ENCODE data around the gene ACE. TPM values are rescaled to one million over a fixed set of nuclear protein-coding genes. Genes with fewer than 3 reads are reported as not detected.

The ACE gene
- total RNA-seq, 1 experiment from 2014 or later = 9.1 TPM

GRCh38 chr17:63440127-63440769 is 36.6 kb upstream of the ACE start:
- CTCF ChIA-PET = interaction anchor here (0.6 to 1.5 kb wide), 4 partner anchors 15 to 172 kb away, joined by 3 to 8 read pairs (median 3); no protein-coding TSS in a partner anchor

GRCh38 chr17:63440770-63441335 is 36.0 kb upstream of the ACE start:
- no peak overlapping the region for H3K4me3 ChIP-seq (ENCODE audit: low read length)
- peaks cover 42% of the 10 kb centered on the region for H3K4me1 ChIP-seq (ENCODE audit: insufficient read depth, low read length)
- TF ChIP-seq EZH2phosphoT487 (IDR thresholded peaks at IDR 0.05; ENCODE audit: borderline replicate concordance, low read length) (no peak), EZH2 (IDR thresholded peaks at IDR 0.05; ENCODE audit: low read length, unreplicated experiment) (no peak)
- TF ChIP-seq, protein P1, sequence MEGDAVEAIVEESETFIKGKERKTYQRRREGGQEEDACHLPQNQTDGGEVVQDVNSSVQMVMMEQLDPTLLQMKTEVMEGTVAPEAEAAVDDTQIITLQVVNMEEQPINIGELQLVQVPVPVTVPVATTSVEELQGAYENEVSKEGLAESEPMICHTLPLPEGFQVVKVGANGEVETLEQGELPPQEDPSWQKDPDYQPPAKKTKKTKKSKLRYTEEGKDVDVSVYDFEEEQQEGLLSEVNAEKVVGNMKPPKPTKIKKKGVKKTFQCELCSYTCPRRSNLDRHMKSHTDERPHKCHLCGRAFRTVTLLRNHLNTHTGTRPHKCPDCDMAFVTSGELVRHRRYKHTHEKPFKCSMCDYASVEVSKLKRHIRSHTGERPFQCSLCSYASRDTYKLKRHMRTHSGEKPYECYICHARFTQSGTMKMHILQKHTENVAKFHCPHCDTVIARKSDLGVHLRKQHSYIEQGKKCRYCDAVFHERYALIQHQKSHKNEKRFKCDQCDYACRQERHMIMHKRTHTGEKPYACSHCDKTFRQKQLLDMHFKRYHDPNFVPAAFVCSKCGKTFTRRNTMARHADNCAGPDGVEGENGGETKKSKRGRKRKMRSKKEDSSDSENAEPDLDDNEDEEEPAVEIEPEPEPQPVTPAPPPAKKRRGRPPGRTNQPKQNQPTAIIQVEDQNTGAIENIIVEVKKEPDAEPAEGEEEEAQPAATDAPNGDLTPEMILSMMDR (conservative IDR thresholded peaks at IDR 0.05; ENCODE audit: low read depth, low read length) = no peak
- ChIA-PET CTCF (interaction anchor here (1.5 kb wide), 1 partner anchor 171 kb away, joined by 8 read pairs; no protein-coding TSS in a partner anchor), POLR2A (ENCODE audit: unreplicated experiment) (interaction anchor here (0.7 kb wide), 1 partner anchor 38 kb away, joined by 6 read pairs; no protein-coding TSS in a partner anchor)
- no peak for ATAC-seq
- H3K9me3 ChIP-seq (ENCODE audit: low read length) = no peaks in the 10 kb centered on the region
- no peak overlapping the region for H3K9ac ChIP-seq (ENCODE audit: low read length)
- BruUV-seq (replicated peaks) = no TSS peak
- no peak overlapping the region for H2AFZ ChIP-seq (ENCODE audit: low read length)
- no peaks in the 10 kb centered on the region for H4K20me1 ChIP-seq (ENCODE audit: low read length)
- DNase-seq = no peak
- H3K36me3 ChIP-seq (ENCODE audit: low read depth, low read length) = no peaks in the 10 kb centered on the region
- H3K27me3 ChIP-seq (ENCODE audit: low read length) = no peaks in the 10 kb centered on the region
- H3F3A ChIP-seq (ENCODE audit: low read length, unreplicated experiment) = peaks cover 4% of the 10 kb centered on the region
- H3K4me2 ChIP-seq (ENCODE audit: low read length) = no peak overlapping the region
- peaks cover 94% of the 10 kb centered on the region for H3K79me2 ChIP-seq (ENCODE audit: low read length)
- peak overlapping the region; percentile 66; the same call in 1 of the 2 replicates for H3K27ac ChIP-seq (ENCODE audit: low read length)
- intact Hi-C loops (cut with micrococcal nuclease) = no loop called here
- H3K9me2 ChIP-seq (replicated peaks; ENCODE audit: low read length) = no peaks in the 10 kb centered on the region

More at GRCh38 chr17:63440127-63440769, 36.6 kb upstream of the ACE start:
- DNase-seq (no peak), ATAC-seq (no peak; the same call in 1 of the 2 replicates)
- no peak overlapping the region for H2AFZ ChIP-seq (ENCODE audit: low read length)
- H3K4me3 ChIP-seq (ENCODE audit: low read length) = peak overlapping the region; percentile 21; the same call in 1 of the 2 replicates
- peaks cover 88% of the 10 kb centered on the region for H3K79me2 ChIP-seq (ENCODE audit: low read length)
- peaks cover 4% of the 10 kb centered on the region for H3F3A ChIP-seq (ENCODE audit: low read length, unreplicated experiment)
- peak overlapping the region; percentile 66 for H3K27ac ChIP-seq (ENCODE audit: low read length)
- no peaks in the 10 kb centered on the region for H3K36me3 ChIP-seq (ENCODE audit: low read depth, low read length)
- no peaks in the 10 kb centered on the region for H4K20me1 ChIP-seq (ENCODE audit: low read length)
- peak overlapping the region; percentile 7; the same call in 1 of the 2 replicates for H3K9ac ChIP-seq (ENCODE audit: low read length)
- intact Hi-C loops (cut with micrococcal nuclease) = no loop called here
- no peaks in the 10 kb centered on the region for H3K27me3 ChIP-seq (ENCODE audit: low read length)
- peaks cover 47% of the 10 kb centered on the region for H3K4me1 ChIP-seq (ENCODE audit: insufficient read depth, low read length)
- H3K9me2 ChIP-seq (replicated peaks; ENCODE audit: low read length) = no peaks in the 10 kb centered on the region
- BruUV-seq (replicated peaks) = no TSS peak
- peak overlapping the region; percentile 51 for H3K4me2 ChIP-seq (ENCODE audit: low read length)
- no peaks in the 10 kb centered on the region for H3K9me3 ChIP-seq (ENCODE audit: low read length)
- no peak for TF ChIP-seq EZH2phosphoT487 (IDR thresholded peaks at IDR 0.05; ENCODE audit: borderline replicate concordance, low read length)
- TF ChIP-seq, protein P1 (conservative IDR thresholded peaks at IDR 0.05; ENCODE audit: low read depth, low read length) = no peak
- POLR2A ChIA-PET (ENCODE audit: unreplicated experiment) = interaction anchor here (0.6 kb wide), 1 partner anchor 12 kb away, joined by 4 read pairs; no protein-coding TSS in a partner anchor

GRCh38 chr17:63441654-63442053 is 35.2 kb upstream of the ACE start:
- intact Hi-C loops (cut with micrococcal nuclease) = no loop called here
- CTCF ChIA-PET = no interaction called here
- peaks cover 4% of the 10 kb centered on the region for H3F3A ChIP-seq (ENCODE audit: low read length, unreplicated experiment)

More at GRCh38 chr17:63441654-63442053, 35.2 kb upstream of the ACE start:
- Histone ChIP-seq H3K27ac (ENCODE audit: low read length) (no peak overlapping the region), H3K9ac (ENCODE audit: low read length) (no peak overlapping the region), H2AFZ (ENCODE audit: low read length) (no peak overlapping the region), H3K4me2 (ENCODE audit: low read length) (no peak overlapping the region), H3K9me3 (ENCODE audit: low read length) (no peaks in the 10 kb centered on the region), H3K4me3 (ENCODE audit: low read length) (no peak overlapping the region), H3K36me3 (ENCODE audit: low read depth, low read length) (no peaks in the 10 kb centered on the region), H3K9me2 (replicated peaks; ENCODE audit: low read length) (no peaks in the 10 kb centered on the region), H3K79me2 (ENCODE audit: low read length) (peaks cover 91% of the 10 kb centered on the region), H4K20me1 (ENCODE audit: low read length) (no peaks in the 10 kb centered on the region), H3K27me3 (ENCODE audit: low read length) (no peaks in the 10 kb centered on the region), H3K4me1 (ENCODE audit: insufficient read depth, low read length) (peaks cover 38% of the 10 kb centered on the region)
- no peak for ATAC-seq
- no TSS peak for BruUV-seq (replicated peaks)
- POLR2A ChIA-PET (ENCODE audit: unreplicated experiment) = interaction anchor here (0.7 kb wide), 1 partner anchor 37 kb away, joined by 6 read pairs; no protein-coding TSS in a partner anchor
- DNase-seq = no peak
- TF ChIP-seq EZH2 (IDR thresholded peaks at IDR 0.05; ENCODE audit: low read length, unreplicated experiment) (no peak), EZH2phosphoT487 (IDR thresholded peaks at IDR 0.05; ENCODE audit: borderline replicate concordance, low read length) (no peak)
- TF ChIP-seq, protein P1 (conservative IDR thresholded peaks at IDR 0.05; ENCODE audit: low read depth, low read length) = no peak

Data from PC-3 (cell line).